Subcutaneous abdominal adipose tissue (tissue), 5 donors: ENCODE data around the gene RSPH3.

Source experiments
- H3K27ac ChIP-seq: one replicate; pipeline ENCODE4 v1.7.0; 2013; ENCODE audit warnings: low read depth, mild to moderate bottlenecking, inconsistent platforms, low read length, moderate library complexity
- H3K27me3 ChIP-seq, 5 donors: one replicate each; pipeline ENCODE4 v1.7.0; 2013; ENCODE audit warnings: low read length in 5 of 5, inconsistent platforms in 1 of 5; ENCODE audit not compliant: control insufficient read depth in 5 of 5, insufficient read depth in 4 of 5
- H3K36me3 ChIP-seq, 5 donors: one replicate each; pipeline ENCODE4 v1.7.0; 2013; ENCODE audit warnings: low read length in 5 of 5; ENCODE audit not compliant: control insufficient read depth in 5 of 5, insufficient read depth in 5 of 5
- H3K4me1 ChIP-seq, 5 donors: one replicate each; pipeline ENCODE4 v1.7.0; 2013; ENCODE audit warnings: low read length in 5 of 5, mild to moderate bottlenecking in 3 of 5, moderate library complexity in 1 of 5; ENCODE audit not compliant: control insufficient read depth in 5 of 5, insufficient read depth in 5 of 5
- H3K4me3 ChIP-seq, 5 donors: one replicate each; pipeline ENCODE4 v1.7.0; 2013; ENCODE audit warnings: low read length in 5 of 5, low read depth in 1 of 5
- H3K9ac ChIP-seq, 5 donors: one replicate each; pipeline ENCODE4 v1.7.0; 2013; ENCODE audit warnings: low read length in 5 of 5, mild to moderate bottlenecking in 4 of 5, moderate library complexity in 3 of 5
- H3K9me3 ChIP-seq, 5 donors: one replicate each; pipeline ENCODE4 v1.7.0; 2013; ENCODE audit warnings: low read length in 5 of 5; ENCODE audit not compliant: control insufficient read depth in 5 of 5
- donor health status: healthy.
- donor health status: healthy.
- donor health status: healthy.
- donor health status: healthy.
- donor health status: healthy.

RSPH3 gene

DNA sequence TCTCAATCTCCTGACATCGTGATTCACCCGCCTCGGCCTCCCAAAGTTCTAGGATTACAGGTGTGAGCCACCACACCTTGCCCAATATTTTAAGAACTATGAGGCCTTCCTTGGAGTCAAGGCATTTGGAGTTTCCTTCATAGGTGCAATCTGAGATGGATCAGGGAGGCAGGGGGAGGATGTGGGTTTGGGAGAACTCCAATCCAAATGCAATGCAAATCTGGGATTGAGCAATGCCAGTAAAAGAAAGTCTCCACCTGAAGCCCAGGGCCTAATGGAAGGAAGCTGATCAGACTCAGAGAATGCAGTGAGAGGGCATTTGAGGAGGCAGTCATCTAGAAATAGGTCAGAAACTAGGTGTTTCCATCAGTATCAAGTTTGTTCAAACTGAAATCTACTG lies 21.2 kb downstream of the RSPH3 start:
- Histone ChIP-seq H3K4me3 (no peak overlapping the region), H3K4me1 (no peaks in the 10 kb centered on the region), H3K27ac (no peak overlapping the region), H3K9me3 (no peaks in the 10 kb centered on the region), H3K27me3 (no peaks in the 10 kb centered on the region), H3K9ac (no peak overlapping the region), H3K36me3 (peaks cover 0 to 10% (median 7%) of the 10 kb centered on the region in 5 donors)

DNA sequence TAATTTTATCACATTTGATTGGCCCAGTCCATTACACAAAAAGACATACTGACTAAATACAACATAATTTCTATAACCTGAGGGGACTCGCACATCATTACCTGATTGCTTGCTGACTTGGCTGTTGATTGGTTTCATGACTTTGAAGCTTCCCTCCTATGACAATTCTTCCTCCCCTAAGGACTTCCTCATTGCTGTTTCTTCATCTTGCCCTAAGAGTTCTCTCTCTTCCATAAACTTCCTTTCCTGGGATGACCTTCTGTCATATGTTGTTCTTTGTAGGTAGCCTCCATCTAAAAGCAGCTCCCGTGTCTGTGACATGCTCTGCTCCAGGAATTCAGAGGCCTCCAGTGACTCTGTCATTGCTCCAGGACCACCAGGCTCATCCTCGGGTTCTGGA lies 22.6 kb downstream of the RSPH3 start:
- Histone ChIP-seq H3K27me3 (no peaks in the 10 kb centered on the region), H3K9me3 (no peaks in the 10 kb centered on the region), H3K9ac (no peak overlapping the region), H3K4me3 (no peak overlapping the region), H3K4me1 (no peaks in the 10 kb centered on the region), H3K27ac (no peak overlapping the region), H3K36me3 (peaks cover 0 to 10% (median 7%) of the 10 kb centered on the region in 5 donors)

DNA sequence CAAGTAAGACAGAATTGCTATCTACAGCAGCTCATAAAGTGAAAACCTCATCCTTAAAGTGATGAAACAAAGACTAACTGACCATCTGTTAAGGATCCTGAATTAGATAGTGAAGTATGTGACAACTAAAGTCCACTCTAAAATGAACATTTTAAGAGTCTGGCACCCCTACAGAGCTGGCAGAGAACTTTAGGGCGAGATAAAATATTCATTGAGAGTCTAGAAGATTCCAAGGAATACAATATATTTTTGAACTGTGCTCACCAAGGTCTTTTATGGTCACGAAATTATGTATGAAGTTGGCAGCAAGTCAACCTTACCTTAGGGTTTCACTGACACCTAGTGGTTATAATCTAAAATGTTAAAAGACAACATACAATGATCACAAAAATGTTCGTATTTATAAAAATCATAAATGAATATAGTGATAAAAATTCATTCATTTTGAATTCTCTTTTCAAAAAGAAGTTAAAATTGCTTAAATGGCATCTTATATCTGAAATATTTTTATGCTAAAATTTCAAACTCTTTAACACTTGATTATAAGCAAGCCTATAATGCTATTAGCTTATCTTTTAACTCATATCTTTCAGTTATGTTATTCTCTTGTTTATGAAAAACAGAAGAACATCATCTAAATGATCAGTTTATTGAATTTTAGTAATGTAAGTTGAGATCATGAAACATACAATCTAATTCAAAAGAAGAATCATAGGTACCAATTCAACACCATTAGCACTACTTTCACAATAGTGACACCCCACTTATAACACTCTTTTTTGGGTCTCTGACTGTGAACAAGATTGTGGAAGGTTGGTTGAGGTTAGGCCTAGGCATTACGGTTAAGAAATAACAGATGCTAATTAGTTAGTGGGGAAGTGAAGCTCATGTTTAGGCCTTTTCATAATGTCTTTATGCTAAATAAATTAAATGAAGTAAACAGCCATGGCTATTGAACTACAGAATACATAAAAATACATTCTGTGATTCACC lies 27.5 kb downstream of the RSPH3 start:
- peaks cover 0 to 3% (median 0%) of the 10 kb centered on the region in 5 donors for H3K9me3 ChIP-seq
- H3K36me3 ChIP-seq = peaks cover 0 to 11% (median 3%) of the 10 kb centered on the region in 5 donors
- peak overlapping the region in 1 of 5 donors; percentile 4 for H3K9ac ChIP-seq
- H3K27me3 ChIP-seq = no peaks in the 10 kb centered on the region
- no peaks in the 10 kb centered on the region for H3K4me1 ChIP-seq
- no peak overlapping the region for H3K27ac ChIP-seq
- H3K4me3 ChIP-seq = no peak overlapping the region

DNA sequence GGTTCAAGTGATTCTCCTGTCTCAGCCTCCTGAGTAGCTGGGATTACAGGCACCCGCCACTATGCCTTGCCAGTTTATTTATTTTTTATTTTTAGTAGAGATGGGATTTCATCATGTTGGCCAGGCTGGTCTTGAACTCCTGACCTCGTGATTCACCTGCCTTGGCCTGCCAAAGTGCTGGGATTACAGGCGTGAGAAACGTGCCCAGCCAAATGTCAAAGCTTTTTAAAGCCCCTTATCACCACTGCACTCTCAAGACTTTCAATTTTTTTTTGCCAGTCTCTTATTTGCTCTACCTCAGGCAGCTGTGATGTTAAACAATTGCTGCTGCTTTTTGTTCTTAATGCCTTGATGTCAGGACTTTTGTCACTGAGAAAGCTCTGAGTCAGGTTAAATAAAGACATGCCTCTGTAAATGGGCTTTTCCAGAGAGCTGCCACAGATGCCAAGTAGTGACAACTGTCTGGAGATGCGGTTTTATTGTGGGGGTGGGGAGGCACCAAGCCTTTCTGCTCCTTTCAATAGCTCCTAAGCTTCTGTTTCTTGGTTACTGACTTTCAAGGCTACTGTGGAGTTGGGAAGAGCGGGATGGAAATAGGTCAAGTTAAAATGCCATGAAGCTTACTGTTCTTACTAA lies 29.2 kb downstream of the RSPH3 start:
- Histone ChIP-seq H3K9ac (no peak overlapping the region), H3K4me3 (no peak overlapping the region), H3K9me3 (peaks cover 0 to 6% (median 0%) of the 10 kb centered on the region in 5 donors), H3K4me1 (no peaks in the 10 kb centered on the region), H3K36me3 (peaks cover 0 to 7% (median 0%) of the 10 kb centered on the region in 5 donors), H3K27me3 (no peaks in the 10 kb centered on the region), H3K27ac (no peak overlapping the region)

DNA sequence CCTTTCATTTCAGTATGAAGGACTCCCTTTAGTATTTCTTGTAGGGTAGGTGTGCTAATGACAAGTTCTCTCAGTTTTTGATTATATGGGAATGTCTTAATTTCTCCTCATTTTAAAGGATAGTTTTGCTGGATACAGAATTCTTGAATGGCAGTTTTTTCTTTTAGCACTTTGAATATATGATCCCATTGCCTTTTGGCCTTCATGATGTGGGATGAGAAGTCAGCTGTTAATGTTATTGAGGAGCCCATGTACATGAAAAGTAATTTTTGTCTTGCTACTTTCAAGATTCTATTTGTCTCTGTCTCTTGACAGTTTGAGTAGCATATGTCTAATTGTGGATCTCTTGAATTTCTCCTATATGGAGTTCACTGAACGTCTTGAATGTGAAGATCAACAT lies 30.9 kb downstream of the RSPH3 start:
- Histone ChIP-seq H3K4me1 (no peaks in the 10 kb centered on the region), H3K4me3 (no peak overlapping the region), H3K9me3 (peaks cover 0 to 6% (median 0%) of the 10 kb centered on the region in 5 donors), H3K27ac (no peak overlapping the region), H3K9ac (no peak overlapping the region), H3K27me3 (no peaks in the 10 kb centered on the region), H3K36me3 (peaks cover 0 to 5% (median 0%) of the 10 kb centered on the region in 5 donors)

DNA sequence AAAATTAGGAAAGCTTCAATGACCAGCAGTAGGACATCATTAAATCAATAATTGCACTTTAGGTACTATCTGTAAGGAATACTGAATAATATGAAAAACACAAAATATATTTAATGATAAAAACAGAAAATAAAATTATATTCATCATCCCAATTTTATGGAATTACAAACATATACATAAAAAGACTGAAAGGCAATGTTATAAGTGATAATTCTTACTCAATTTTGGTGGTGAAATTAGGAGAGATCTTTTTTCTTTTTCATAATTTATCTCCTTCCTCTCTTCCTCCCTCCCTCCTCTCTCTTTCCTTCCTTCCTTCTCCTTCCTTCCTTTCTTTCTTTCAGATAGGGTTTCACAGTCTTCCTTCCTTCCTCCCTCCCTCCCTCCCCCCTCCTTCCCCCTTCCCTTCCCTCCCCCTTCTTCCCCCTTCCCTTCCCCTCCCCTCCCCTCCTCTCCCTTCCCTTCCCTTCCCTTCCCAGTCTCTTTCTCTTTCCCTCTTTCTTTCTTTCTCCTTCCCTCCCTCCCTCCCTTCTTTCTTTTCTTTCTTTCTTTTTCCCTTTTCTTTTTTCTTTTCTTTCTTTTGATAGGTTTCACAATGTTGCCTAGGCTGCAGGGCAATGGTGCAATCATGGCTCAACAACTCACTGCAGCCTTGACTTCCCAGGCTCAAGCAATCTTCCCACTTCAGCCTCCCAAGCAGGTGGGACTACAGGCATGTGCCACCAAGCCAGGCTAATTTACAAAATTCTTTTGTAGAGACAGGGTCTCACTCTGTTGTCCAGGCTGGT lies 36.8 kb downstream of the RSPH3 start:
- H3K27ac ChIP-seq = no peak overlapping the region
- H3K27me3 ChIP-seq = no peaks in the 10 kb centered on the region
- no peak overlapping the region for H3K9ac ChIP-seq
- H3K4me1 ChIP-seq = no peaks in the 10 kb centered on the region
- no peak overlapping the region for H3K4me3 ChIP-seq
- H3K36me3 ChIP-seq = no peaks in the 10 kb centered on the region
- peaks cover 0 to 6% (median 0%) of the 10 kb centered on the region in 5 donors for H3K9me3 ChIP-seq

DNA sequence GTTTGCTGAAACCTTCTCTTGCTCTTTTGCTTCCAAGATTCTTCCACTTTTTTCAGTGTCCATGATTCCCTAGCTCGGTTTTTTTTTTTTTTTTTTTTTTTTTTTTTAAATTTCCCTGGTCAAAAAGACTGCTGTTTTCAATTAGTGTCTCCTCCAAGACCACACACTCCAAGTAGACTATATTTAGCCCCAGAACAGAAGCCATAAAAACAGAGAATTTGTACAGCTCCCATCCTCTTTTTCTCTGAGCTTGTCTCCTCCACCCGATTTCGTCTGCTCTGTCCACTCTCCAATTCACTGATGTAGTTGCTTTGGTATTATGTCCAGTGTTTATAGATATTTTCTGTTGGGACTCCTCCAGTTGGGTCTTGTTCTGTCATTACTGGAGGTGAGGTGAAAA lies 37.6 kb downstream of the RSPH3 start:
- H3K4me3 ChIP-seq = no peak overlapping the region
- no peak overlapping the region for H3K27ac ChIP-seq
- no peaks in the 10 kb centered on the region for H3K27me3 ChIP-seq
- H3K9ac ChIP-seq = no peak overlapping the region
- H3K4me1 ChIP-seq = no peaks in the 10 kb centered on the region
- H3K9me3 ChIP-seq = peaks cover 0 to 1% (median 0%) of the 10 kb centered on the region in 5 donors
- no peaks in the 10 kb centered on the region for H3K36me3 ChIP-seq

DNA sequence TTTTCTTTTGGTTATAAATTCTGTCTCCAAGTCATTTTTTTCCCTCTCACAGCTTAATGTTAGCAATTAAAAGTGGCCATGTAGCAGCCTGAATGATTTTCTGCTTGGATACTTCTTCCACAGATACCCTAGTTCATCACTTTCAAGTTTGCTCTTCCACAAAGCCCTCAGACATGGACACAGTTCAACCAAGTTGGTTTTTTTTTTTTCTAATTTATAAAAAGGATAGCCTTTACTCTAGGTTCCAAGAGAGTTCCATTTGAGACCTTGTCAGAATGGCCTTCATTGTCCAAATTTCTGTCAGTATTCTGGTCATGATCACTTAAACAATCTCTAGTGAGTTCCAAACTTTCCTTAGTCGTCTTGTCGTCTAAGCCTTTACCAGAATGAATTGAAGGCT lies 40.0 kb downstream of the RSPH3 start:
- Histone ChIP-seq H3K9ac (no peak overlapping the region), H3K36me3 (no peaks in the 10 kb centered on the region), H3K4me3 (no peak overlapping the region), H3K9me3 (no peaks in the 10 kb centered on the region), H3K27ac (no peak overlapping the region), H3K27me3 (no peaks in the 10 kb centered on the region), H3K4me1 (no peaks in the 10 kb centered on the region)

DNA sequence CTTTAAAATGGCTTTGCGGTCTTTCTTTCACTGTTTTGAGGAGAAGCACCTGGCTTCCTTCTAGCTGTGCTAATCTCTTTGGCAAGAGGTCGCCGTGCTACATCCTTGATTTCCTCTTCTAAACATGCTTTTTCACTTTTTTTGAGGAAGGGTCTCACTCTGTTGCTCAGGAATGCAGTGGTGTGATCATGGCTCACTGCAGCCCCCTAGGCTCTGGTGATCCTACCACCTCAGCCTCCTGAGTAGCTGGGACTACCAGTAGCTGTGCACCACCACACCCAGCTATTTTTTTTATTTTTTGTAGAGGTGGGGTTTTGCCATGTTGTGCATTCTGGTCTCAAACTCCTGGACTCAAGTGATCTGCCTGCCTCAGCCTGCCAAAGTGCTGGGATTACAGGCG lies 40.5 kb downstream of the RSPH3 start:
- H3K27me3 ChIP-seq = no peaks in the 10 kb centered on the region
- no peaks in the 10 kb centered on the region for H3K4me1 ChIP-seq
- H3K9ac ChIP-seq = no peak overlapping the region
- H3K27ac ChIP-seq = no peak overlapping the region
- H3K4me3 ChIP-seq = no peak overlapping the region
- no peaks in the 10 kb centered on the region for H3K9me3 ChIP-seq
- H3K36me3 ChIP-seq = no peaks in the 10 kb centered on the region
